Ectodermal cell (in vitro differentiated cells): ENCODE data around the gene SDHB.

ENCODE experiments used
- H3K27ac ChIP-seq: 2 replicates; pipeline ENCODE4 v1.7.0; 2013; ENCODE audit warnings: mild to moderate bottlenecking, low read depth, low read length; ENCODE audit not compliant: insufficient read depth, poor library complexity, severe bottlenecking
- H3K27me3 ChIP-seq: 2 replicates; pipeline ENCODE4 v1.7.0; 2013; ENCODE audit warnings: mild to moderate bottlenecking, low read length; ENCODE audit not compliant: insufficient read depth, control insufficient read depth, poor library complexity, severe bottlenecking
- H3K36me3 ChIP-seq: one replicate; pipeline ENCODE4 v1.7.0; 2013; ENCODE audit warnings: low read length; ENCODE audit not compliant: control insufficient read depth, insufficient read depth
- H3K4me1 ChIP-seq: one replicate; pipeline ENCODE4 v1.7.0; 2013; ENCODE audit warnings: low read length; ENCODE audit not compliant: control insufficient read depth, insufficient read depth
- H3K4me3 ChIP-seq: 2 replicates; pipeline ENCODE4 v1.7.0; 2013; ENCODE audit warnings: low read depth, low read length, control low read depth; ENCODE audit not compliant: insufficient read depth
- H3K9me3 ChIP-seq: 2 replicates; pipeline ENCODE4 v1.7.0; 2013; ENCODE audit warnings: mild to moderate bottlenecking, low read length, moderate library complexity; ENCODE audit not compliant: control insufficient read depth
- WGBS, 2 experiments: methylation state at CpG; one replicate each; pipeline ENCODE4 v1.1.7; 2013; ENCODE audit warnings: missing lambda C conversion rate in 2 of 2; 5-methylcytosine and 5-hydroxymethylcytosine counted together

SDHB gene

GRCh38 chr1:17061892-17062291 lies 8.1 kb upstream of the SDHB start:
- Histone ChIP-seq H3K9me3 (no peaks in the 10 kb centered on the region), H3K36me3 (no peaks in the 10 kb centered on the region), H3K4me1 (peaks cover 11% of the 10 kb centered on the region), H3K27me3 (no peaks in the 10 kb centered on the region), H3K27ac (no peak overlapping the region), H3K4me3 (no peak overlapping the region)
- 91 to 93% methylated on average over 2 of the region's 2 CpGs for WGBS, 2 experiments

DNA sequence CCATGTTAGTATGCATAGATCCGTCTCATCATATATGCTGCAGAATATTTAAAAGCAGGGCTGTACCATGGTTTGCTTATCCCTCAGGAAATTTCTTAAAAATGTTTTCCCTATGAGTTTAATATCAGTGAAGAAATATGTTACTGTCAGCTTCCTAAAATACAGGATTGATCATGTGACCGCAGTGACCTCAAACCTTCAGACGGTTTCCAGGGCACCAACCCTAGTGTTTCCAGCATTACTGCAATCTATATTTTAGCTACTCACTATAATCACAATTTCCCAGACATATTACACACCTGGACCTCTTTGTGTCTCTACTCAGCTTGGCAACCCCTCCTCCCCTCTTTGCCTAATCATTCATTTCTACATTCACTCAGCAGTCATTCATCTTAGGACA lies 7.7 kb upstream of the SDHB start:
- H3K27me3 ChIP-seq, result no peaks in the 10 kb centered on the region
- H3K4me1 ChIP-seq, result peaks cover 11% of the 10 kb centered on the region
- H3K36me3 ChIP-seq, result no peaks in the 10 kb centered on the region
- no peak overlapping the region for H3K27ac ChIP-seq
- H3K4me3 ChIP-seq, result no peak overlapping the region
- H3K9me3 ChIP-seq, result no peaks in the 10 kb centered on the region
- WGBS, 2 experiments, result 90 to 96% methylated on average over 3 of the region's 3 CpGs

DNA sequence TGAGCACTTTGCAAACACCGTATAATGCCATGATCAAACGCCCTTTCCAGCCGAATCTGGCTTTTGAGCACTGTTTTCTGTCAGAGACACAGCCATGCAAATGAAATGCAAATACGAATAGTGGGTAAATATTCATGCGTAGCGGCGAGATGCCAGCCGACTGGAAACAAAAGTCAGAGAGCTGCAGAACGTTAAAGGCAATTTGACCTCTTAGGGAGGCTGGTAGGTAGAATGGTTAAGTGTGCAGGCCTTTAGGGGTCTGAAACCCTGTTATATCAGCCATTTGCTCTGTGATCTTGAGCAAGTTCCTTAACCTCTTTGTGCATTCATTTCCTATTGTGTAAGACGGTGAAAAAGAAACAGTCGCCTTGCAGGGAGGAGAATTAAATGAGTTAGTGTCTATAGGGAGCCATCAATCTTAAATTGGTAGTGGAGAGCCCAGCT lies 6.5 kb upstream of the SDHB start:
- Histone ChIP-seq H3K4me1 (peaks cover 11% of the 10 kb centered on the region), H3K36me3 (no peaks in the 10 kb centered on the region), H3K9me3 (no peaks in the 10 kb centered on the region), H3K27me3 (no peaks in the 10 kb centered on the region), H3K27ac (peak overlapping the region; percentile 59), H3K4me3 (no peak overlapping the region)
- 45 to 48% methylated on average over 11 of the region's 11 CpGs for WGBS, 2 experiments

DNA sequence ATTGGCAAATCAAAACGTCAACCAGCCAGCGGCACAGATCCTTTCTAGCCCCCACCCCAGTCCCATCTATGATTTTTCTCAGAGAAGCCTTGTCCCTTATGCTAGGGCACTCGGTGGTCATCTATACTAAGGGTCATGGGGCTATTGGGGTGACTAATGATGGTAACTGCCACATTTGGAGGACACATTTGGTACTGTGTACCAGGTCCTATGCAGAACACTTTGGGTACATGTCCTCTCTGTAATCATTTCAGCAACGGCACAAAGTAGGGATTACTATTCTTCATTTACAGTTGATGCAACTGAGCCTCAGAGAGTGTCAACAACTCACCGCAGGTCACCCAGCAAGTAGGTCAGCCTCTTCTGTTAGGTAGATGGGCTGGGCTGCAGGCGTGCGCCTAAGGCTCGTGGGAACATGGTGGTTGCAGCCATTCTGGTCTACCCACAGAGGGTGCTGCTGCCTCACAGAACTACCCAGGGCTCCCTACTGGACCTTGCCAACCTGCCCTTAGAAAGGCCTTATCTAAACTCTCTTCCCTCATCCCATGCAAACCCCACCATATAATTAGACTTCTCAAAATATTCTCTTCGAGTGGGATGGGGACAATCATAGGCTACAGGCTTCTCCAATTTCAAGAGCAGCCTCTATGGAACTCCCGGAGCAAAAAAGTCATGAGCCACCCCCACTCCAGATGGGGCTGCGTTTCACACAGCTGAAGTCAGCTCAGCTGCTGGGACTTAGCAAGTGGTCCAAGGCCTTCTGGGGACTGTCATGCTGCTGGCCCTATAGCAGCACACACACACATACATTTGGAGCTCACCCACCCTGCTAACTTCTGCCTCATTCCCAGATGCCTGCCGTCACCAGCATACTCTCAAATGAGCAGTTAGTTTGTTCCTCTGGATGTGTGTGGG lies 5.8 kb upstream of the SDHB start:
- H3K36me3 ChIP-seq, result no peaks in the 10 kb centered on the region
- H3K27me3 ChIP-seq, result no peaks in the 10 kb centered on the region
- no peaks in the 10 kb centered on the region for H3K9me3 ChIP-seq
- peak overlapping the region; percentile 59 for H3K27ac ChIP-seq
- H3K4me1 ChIP-seq, result peaks cover 11% of the 10 kb centered on the region
- 47 to 50% methylated on average over 12 of the region's 12 CpGs for WGBS, 2 experiments
- no peak overlapping the region for H3K4me3 ChIP-seq

DNA sequence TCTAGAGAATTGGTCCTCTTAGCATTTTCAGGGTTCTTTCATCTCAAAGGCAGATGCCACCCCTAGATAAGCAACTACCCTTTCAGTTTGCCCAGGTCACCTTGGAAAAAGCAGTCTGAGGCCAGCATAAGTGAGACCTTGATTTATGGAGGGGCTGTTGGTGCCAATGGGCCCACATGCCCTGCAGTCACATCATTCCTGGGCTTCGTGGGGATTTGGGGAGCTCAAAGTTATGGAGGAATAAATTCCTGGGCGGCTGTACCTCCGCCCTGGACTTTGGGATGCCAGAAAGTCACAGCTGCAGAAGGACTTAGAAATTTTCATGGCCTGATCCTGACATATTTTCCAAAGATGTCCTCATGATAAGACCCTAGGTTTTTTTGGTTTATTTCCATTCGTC lies 2.7 kb upstream of the SDHB start:
- WGBS, 2 experiments, result 88 to 92% methylated on average over 4 of the region's 4 CpGs
- Histone ChIP-seq H3K9me3 (no peaks in the 10 kb centered on the region), H3K27me3 (no peaks in the 10 kb centered on the region), H3K36me3 (no peaks in the 10 kb centered on the region), H3K27ac (no peak overlapping the region), H3K4me3 (no peak overlapping the region), H3K4me1 (peaks cover 19% of the 10 kb centered on the region)

DNA sequence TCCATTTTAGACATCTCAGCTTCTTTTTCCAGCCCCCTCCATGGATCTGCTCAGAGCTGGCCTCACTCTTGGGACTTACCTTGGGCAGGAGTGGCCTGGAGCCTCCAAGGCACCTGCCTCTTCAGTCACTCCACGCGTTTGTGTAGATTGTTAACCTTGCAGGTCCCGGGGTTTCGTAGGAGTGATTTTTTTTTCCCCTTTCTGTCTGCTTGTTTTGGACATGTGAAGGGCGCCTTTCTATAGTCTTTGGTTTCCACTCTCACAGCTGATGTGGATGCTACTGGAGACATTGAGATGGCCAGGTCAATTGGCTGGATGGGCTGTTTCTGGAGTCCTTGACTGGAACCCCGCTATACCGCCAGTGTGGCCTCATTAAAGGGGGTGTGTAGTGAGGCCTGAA lies 2.0 kb upstream of the SDHB start:
- Histone ChIP-seq H3K27ac (no peak overlapping the region), H3K4me3 (no peak overlapping the region), H3K9me3 (no peaks in the 10 kb centered on the region), H3K4me1 (peaks cover 19% of the 10 kb centered on the region), H3K36me3 (peaks cover under 1% of the 10 kb centered on the region), H3K27me3 (no peaks in the 10 kb centered on the region)
- 92 to 96% methylated on average over 7 of the region's 7 CpGs for WGBS, 2 experiments

DNA sequence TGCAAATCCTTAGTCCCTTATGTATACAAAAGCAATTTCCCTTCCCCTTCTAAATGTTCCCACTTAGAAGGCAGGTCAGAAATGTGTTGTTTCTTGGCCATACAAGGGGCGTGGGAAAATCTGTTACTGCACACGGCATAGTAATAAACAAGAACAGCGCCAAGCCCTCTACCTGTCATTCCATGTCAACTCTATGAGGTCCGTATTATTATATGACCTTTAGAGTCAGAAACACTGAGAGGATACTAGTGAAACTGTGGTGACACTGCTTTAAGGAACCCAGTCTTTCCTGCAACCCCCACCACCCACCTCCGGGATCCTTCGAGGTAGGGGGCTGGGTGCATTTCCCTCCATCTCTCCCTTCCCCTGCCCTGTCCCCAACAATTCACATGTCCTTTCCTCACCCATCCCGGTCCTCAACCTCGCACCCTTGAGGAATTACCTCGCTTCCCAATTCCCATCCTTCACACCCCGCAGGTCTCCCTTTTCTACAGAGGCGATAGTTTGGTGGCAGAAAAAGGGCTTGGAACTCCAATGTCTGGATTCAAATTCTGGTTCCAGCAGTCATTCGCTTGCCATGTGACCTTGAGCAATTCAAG lies 647 bp downstream of the SDHB start:
- Histone ChIP-seq H3K9me3 (no peaks in the 10 kb centered on the region), H3K36me3 (peaks cover 8% of the 10 kb centered on the region), H3K27ac (peak overlapping the region; percentile 4), H3K4me3 (peak overlapping the region; percentile 79), H3K27me3 (no peaks in the 10 kb centered on the region), H3K4me1 (peaks cover 9% of the 10 kb centered on the region)
- WGBS, 2 experiments, result 15 to 16% methylated on average over 12 of the region's 12 CpGs

DNA sequence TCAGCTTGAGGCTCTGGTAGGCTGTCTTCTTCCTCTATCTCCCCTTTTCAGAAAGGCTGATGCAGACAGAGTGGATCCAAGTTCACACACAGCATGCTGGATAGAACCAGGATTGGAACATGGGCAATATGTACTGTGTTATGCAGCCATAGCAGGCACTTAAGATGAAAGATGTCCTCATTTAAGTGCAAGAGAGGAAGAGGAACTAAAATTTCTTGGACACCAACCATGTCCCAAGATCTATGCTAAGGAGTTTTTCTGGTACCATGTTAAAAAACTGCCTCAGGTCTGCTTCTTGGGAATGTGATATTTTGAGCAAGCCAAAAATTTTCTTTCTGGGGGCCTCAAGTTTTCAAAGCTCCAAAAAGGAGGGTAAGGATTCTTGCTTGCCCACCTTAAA lies 1.2 kb downstream of the SDHB start:
- Histone ChIP-seq H3K27me3 (no peaks in the 10 kb centered on the region), H3K36me3 (peaks cover 8% of the 10 kb centered on the region), H3K4me1 (peaks cover 9% of the 10 kb centered on the region), H3K9me3 (no peaks in the 10 kb centered on the region), H3K27ac (no peak overlapping the region), H3K4me3 (peak overlapping the region; percentile 79)

DNA sequence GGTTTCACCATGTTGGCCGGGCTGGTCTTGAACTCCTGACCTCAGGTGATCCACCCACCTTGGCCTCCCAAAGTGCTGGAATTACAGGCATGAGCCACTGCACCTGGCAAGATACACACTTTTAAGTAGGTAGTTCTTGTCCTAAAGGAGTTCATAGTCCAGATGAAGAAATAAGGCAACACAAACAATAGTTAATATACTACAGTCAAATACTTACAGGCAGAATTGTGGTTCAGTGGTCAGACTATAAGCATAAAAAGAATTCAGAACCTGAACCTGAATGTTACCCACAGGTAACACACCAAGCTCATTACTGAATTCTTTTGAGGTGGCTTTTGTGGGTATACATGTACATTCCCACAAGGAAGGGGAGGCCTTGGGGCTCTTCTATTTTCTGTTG lies 1.8 kb downstream of the SDHB start:
- Histone ChIP-seq H3K36me3 (peaks cover 8% of the 10 kb centered on the region), H3K4me1 (peaks cover 9% of the 10 kb centered on the region), H3K9me3 (no peaks in the 10 kb centered on the region), H3K27me3 (no peaks in the 10 kb centered on the region), H3K27ac (no peak overlapping the region), H3K4me3 (no peak overlapping the region)
- 80 to 92% methylated on average over 1 of the region's 1 CpG for WGBS, 2 experiments

DNA sequence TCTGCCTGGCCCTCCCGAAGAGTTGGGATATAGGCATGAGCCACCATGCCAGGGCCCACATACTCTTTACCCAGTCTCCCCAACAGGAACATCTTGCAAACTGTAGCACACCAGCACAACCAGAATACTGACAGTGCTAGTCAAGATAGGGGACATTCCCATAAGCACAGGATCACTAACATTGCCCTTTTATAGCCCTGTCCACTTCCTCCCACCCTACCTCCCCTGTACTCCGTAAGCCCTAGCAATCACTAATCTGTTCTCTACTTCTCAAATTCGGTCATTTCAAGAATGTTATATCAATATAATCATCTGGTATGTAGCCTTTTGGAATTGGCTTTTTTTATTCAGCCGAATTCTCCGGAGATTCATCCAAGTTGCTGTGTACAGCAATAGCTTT lies 5.9 kb downstream of the SDHB start:
- Histone ChIP-seq H3K27ac (no peak overlapping the region), H3K9me3 (no peaks in the 10 kb centered on the region), H3K27me3 (no peaks in the 10 kb centered on the region), H3K4me3 (no peak overlapping the region), H3K4me1 (peaks cover 7% of the 10 kb centered on the region), H3K36me3 (peaks cover 19% of the 10 kb centered on the region)
- 92 to 100% methylated on average over 1 to 5 of the region's 5 CpGs for WGBS, 2 experiments
